Measurements from ENCODE around the gene PPP2R2D.

DNA sequence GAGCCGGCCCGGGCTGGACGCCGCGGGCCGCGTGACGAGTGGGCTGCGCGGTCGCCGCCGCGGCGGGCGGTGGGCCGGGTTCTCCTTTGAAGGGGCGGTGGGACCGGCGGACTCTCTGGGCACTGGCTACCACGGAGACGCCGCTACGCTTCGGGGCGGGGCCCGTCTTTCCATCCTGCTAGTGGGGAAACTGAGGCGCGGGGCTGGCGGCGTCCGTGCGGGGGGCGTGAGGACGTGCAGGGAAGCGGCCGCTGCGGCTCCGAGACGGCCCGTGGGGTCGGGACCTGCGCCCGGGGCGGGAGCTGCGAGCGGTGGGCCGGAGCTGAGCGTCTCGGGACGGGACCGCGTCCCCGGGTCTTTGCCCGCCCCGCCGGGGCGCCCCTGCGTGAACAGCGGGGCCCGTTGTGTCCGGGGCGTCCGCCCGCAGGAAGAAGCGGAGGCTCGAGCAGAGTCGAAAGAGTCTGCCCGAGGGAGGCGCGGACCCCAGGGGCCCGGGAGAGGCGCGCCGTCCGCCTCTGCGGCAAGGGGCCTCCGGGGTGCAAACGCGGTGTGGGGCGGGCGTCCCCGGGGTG, 81.5 kb downstream of the PPP2R2D start:
- TF ChIP-seq, protein P1, sequence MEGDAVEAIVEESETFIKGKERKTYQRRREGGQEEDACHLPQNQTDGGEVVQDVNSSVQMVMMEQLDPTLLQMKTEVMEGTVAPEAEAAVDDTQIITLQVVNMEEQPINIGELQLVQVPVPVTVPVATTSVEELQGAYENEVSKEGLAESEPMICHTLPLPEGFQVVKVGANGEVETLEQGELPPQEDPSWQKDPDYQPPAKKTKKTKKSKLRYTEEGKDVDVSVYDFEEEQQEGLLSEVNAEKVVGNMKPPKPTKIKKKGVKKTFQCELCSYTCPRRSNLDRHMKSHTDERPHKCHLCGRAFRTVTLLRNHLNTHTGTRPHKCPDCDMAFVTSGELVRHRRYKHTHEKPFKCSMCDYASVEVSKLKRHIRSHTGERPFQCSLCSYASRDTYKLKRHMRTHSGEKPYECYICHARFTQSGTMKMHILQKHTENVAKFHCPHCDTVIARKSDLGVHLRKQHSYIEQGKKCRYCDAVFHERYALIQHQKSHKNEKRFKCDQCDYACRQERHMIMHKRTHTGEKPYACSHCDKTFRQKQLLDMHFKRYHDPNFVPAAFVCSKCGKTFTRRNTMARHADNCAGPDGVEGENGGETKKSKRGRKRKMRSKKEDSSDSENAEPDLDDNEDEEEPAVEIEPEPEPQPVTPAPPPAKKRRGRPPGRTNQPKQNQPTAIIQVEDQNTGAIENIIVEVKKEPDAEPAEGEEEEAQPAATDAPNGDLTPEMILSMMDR (IDR thresholded peaks at IDR 0.05) = no peak
- TF ChIP-seq POLR2AphosphoS5 (IDR thresholded peaks at IDR 0.05) (no peak), POLR2A (IDR thresholded peaks at IDR 0.05; ENCODE audit: low read depth) (no peak)
